Astrocyte (in vitro differentiated cells and primary cell): ENCODE results near the gene PCBP4. TPM values are rescaled to one million over a fixed set of nuclear protein-coding genes. Genes with fewer than 3 reads are reported as not detected.

Experiments used
- DNase-seq: peaks from one replicate; pipeline ENCODE4 v3.0.0-alpha.2; 2010; ENCODE audit warnings: low read depth
- FAIRE-seq: peaks from 2 replicates; lab custom pipeline; 2011; peaks lifted over from hg19 to GRCh38; lab: Jason Lieb, UNC
- H2AFZ ChIP-seq: 2 replicates; pipeline ENCODE4 v1.6.0; 2012; ENCODE audit warnings: low read depth, low read length, inconsistent platforms
- H3K27ac ChIP-seq: 2 replicates; pipeline ENCODE4 v1.5.1; 2011; ENCODE audit warnings: low read depth, low read length, inconsistent platforms
- H3K27me3 ChIP-seq: 2 replicates; pipeline ENCODE4 v1.6.0; 2011; ENCODE audit warnings: low read length, inconsistent platforms; ENCODE audit not compliant: insufficient read depth
- H3K36me3 ChIP-seq: 2 replicates; pipeline ENCODE4 v1.5.1; 2011; ENCODE audit warnings: low read length, inconsistent platforms; ENCODE audit not compliant: insufficient read depth
- H3K4me1 ChIP-seq: 2 replicates; pipeline ENCODE4 v1.5.1; 2011; ENCODE audit warnings: low read length, inconsistent platforms; ENCODE audit not compliant: insufficient read depth
- H3K4me2 ChIP-seq: 2 replicates; pipeline ENCODE4 v1.6.0; 2012; ENCODE audit warnings: low read length, inconsistent platforms
- H3K4me3 ChIP-seq: 2 replicates; pipeline ENCODE4 v1.5.1; 2011; ENCODE audit warnings: low read depth, mild to moderate bottlenecking, low read length, inconsistent platforms; ENCODE audit not compliant: insufficient read depth
- H3K79me2 ChIP-seq: 2 replicates; pipeline ENCODE4 v1.6.0; 2012; ENCODE audit warnings: mild to moderate bottlenecking, low read length, inconsistent platforms; ENCODE audit not compliant: insufficient read depth
- H3K9ac ChIP-seq: 2 replicates; pipeline ENCODE4 v1.6.0; 2012; ENCODE audit warnings: mild to moderate bottlenecking, low read length, inconsistent platforms
- H3K9me3 ChIP-seq: 2 replicates; pipeline ENCODE4 v1.5.1; 2012; ENCODE audit warnings: low read depth, mild to moderate bottlenecking, low read length, inconsistent platforms; ENCODE audit not compliant: insufficient read depth
- H4K20me1 ChIP-seq: 2 replicates; pipeline ENCODE4 v1.6.0; 2012; ENCODE audit warnings: low read length, inconsistent platforms; ENCODE audit not compliant: insufficient read depth
- H3K27ac Mint-ChIP-seq: one replicate; pipeline ENCODE4 v1.8.0; 2021; ENCODE audit warnings: mild to moderate bottlenecking, mixed read lengths; ENCODE audit not compliant: unreplicated experiment
- H3K27me3 Mint-ChIP-seq: one replicate; pipeline ENCODE4 v1.8.0; 2021; ENCODE audit warnings: low read depth, mixed read lengths; ENCODE audit not compliant: unreplicated experiment
- H3K36me3 Mint-ChIP-seq: one replicate; pipeline ENCODE4 v1.8.0; 2021; ENCODE audit warnings: low read depth, mixed read lengths; ENCODE audit not compliant: unreplicated experiment
- H3K4me1 Mint-ChIP-seq: one replicate; pipeline ENCODE4 v1.8.0; 2021; ENCODE audit warnings: low read depth, mixed read lengths; ENCODE audit not compliant: unreplicated experiment
- H3K4me3 Mint-ChIP-seq: one replicate; pipeline ENCODE4 v1.8.0; 2021; ENCODE audit warnings: mild to moderate bottlenecking, moderate library complexity, mixed read lengths; ENCODE audit not compliant: unreplicated experiment
- H3K9me3 Mint-ChIP-seq: one replicate; pipeline ENCODE4 v1.8.0; 2021; ENCODE audit warnings: mild to moderate bottlenecking, mixed read lengths; ENCODE audit not compliant: unreplicated experiment
- CTCF ChIP-seq: IDR thresholded peaks from 2 replicates; pipeline ENCODE4 v1.5.1; 2011; ENCODE audit warnings: low read depth, mild to moderate bottlenecking, inconsistent platforms, low read length, moderate library complexity; ENCODE audit not compliant: insufficient read depth
- EZH2 ChIP-seq: IDR thresholded peaks from 2 replicates; pipeline ENCODE4 v1.6.1; 2012; ENCODE audit warnings: mild to moderate bottlenecking, low read length, inconsistent platforms; ENCODE audit not compliant: insufficient read depth
- total RNA-seq: library from RNA; stranded (reverse); gene quantifications from 2 replicates; pipeline ENCODE4 v1.2.1, GENCODE V29; 2021

Gene PCBP4
- total RNA-seq, 1 donor from 2014 or later: 102 TPM

GRCh38 chr3:51957520-51958205 is 9.6 kb downstream of the PCBP4 start:
- peaks cover 39% of the 10 kb centered on the region for H4K20me1 ChIP-seq
- TF ChIP-seq EZH2 (no peak), CTCF (no peak)
- H3K4me2 ChIP-seq: no peak overlapping the region
- H3K36me3 ChIP-seq: peaks cover 4% of the 10 kb centered on the region
- H3K9me3 ChIP-seq: no peaks in the 10 kb centered on the region
- H3K27ac Mint-ChIP-seq: no peak overlapping the region
- H3K27me3 ChIP-seq: peaks cover 7% of the 10 kb centered on the region
- H3K4me1 ChIP-seq: peaks cover 9% of the 10 kb centered on the region
- no peak overlapping the region for H3K27ac ChIP-seq
- H3K9me3 Mint-ChIP-seq: peaks cover 5% of the 10 kb centered on the region
- H3K9ac ChIP-seq: no peak overlapping the region
- peaks cover 29% of the 10 kb centered on the region for H3K36me3 Mint-ChIP-seq
- no peak overlapping the region for H2AFZ ChIP-seq
- H3K4me3 Mint-ChIP-seq: no peak overlapping the region
- no peaks in the 10 kb centered on the region for H3K4me1 Mint-ChIP-seq
- FAIRE-seq: no peak
- H3K4me3 ChIP-seq: no peak overlapping the region
- no peaks in the 10 kb centered on the region for H3K79me2 ChIP-seq
- H3K27me3 Mint-ChIP-seq: peaks cover 25% of the 10 kb centered on the region
- no peak for DNase-seq

- peak overlapping the region; percentile 69 for H2AFZ ChIP-seq
- H3K27ac ChIP-seq: no peak overlapping the region
- H3K9ac ChIP-seq: peak overlapping the region; percentile 2
- Mint-ChIP-seq H3K4me3 (no peak overlapping the region), H3K4me1 (no peaks in the 10 kb centered on the region), H3K27ac (no peak overlapping the region), H3K27me3 (peaks cover 29% of the 10 kb centered on the region), H3K9me3 (peaks cover 5% of the 10 kb centered on the region), H3K36me3 (peaks cover 22% of the 10 kb centered on the region)
- H3K4me2 ChIP-seq: peak overlapping the region; percentile 84
- H4K20me1 ChIP-seq: peaks cover 24% of the 10 kb centered on the region
- peak overlapping the region; percentile 39 for H3K4me3 ChIP-seq
- H3K9me3 ChIP-seq: no peaks in the 10 kb centered on the region
- DNase-seq: peak; percentile 47
- no peaks in the 10 kb centered on the region for H3K79me2 ChIP-seq
- no peak for TF ChIP-seq EZH2
- peak; percentile 23 for TF ChIP-seq CTCF
- peaks cover 4% of the 10 kb centered on the region for H3K36me3 ChIP-seq
- H3K4me1 ChIP-seq: peaks cover 9% of the 10 kb centered on the region
- no peak for FAIRE-seq
- H3K27me3 ChIP-seq: peaks cover 7% of the 10 kb centered on the region
Observed at GRCh38 chr3:51955893-51956770, 11.1 kb downstream of the PCBP4 start.
